H7 (cell line): ENCODE measurements around the gene SLC6A16. TPM values are rescaled to one million over a fixed set of nuclear protein-coding genes. Genes with fewer than 3 reads are reported as not detected.
"Not testable (repeated sequence)": the region's sequence is repeated elsewhere in the genome, so short reads cannot be mapped to it uniquely, and the experiment has no call there.

Experiments
- DNase-seq: peaks from one replicate; pipeline ENCODE4 v3.0.0; 2012
- H3K27me3 ChIP-seq: 2 replicates; pipeline ENCODE4 v1.6.0; 2011; ENCODE audit warnings: mild to moderate bottlenecking, low read length; ENCODE audit not compliant: control insufficient read depth, insufficient read depth
- H3K36me3 ChIP-seq: replicated peaks from 2 replicates; pipeline ENCODE4 v1.5.1; 2011; ENCODE audit warnings: low read length; ENCODE audit not compliant: control insufficient read depth, insufficient read depth
- H3K4me3 ChIP-seq: 2 replicates; pipeline ENCODE4 v1.5.1; 2011; ENCODE audit warnings: low read depth, mild to moderate bottlenecking, control low read depth, low read length, moderate library complexity; ENCODE audit not compliant: insufficient read depth
- total RNA-seq: library from RNA; depleted of rRNA; stranded (reverse); fragments of >200 nt; shearing (Covaris generic); gene quantifications from 2 replicates; pipeline ENCODE4 v1.2.3, GENCODE V29; 2014

Gene SLC6A16
- total RNA-seq, 1 experiment from 2014 or later: 0.24 TPM

- peak; percentile 99 for DNase-seq
- Histone ChIP-seq H3K36me3 (peaks cover 20% of the 10 kb centered on the region), H3K27me3 (peaks cover 23% of the 10 kb centered on the region), H3K4me3 (peak overlapping the region; percentile 51)
These were observed 13.8 kb upstream of the SLC6A16 start for GRCh38 chr19:49338691-49339300.

GRCh38 chr19:49338023-49338677 lies 13.2 kb upstream of the SLC6A16 start:
- Histone ChIP-seq H3K27me3 (peaks cover 23% of the 10 kb centered on the region), H3K4me3 (peak overlapping the region; percentile 34), H3K36me3 (peaks cover 19% of the 10 kb centered on the region)
- DNase-seq: peak; percentile 89

GRCh38 chr19:49337267-49338022 lies 12.5 kb upstream of the SLC6A16 start:
- DNase-seq: no peak
- Histone ChIP-seq H3K4me3 (peak overlapping the region; percentile 34), H3K27me3 (peaks cover 23% of the 10 kb centered on the region), H3K36me3 (peaks cover 12% of the 10 kb centered on the region)

- no peak for DNase-seq
- H3K4me3 ChIP-seq: no peak overlapping the region
- peaks cover 8% of the 10 kb centered on the region for H3K36me3 ChIP-seq
- peaks cover 23% of the 10 kb centered on the region for H3K27me3 ChIP-seq
These were observed 11.7 kb upstream of the SLC6A16 start for GRCh38 chr19:49336482-49337266.

GRCh38 chr19:49335784-49336481 lies 10.9 kb upstream of the SLC6A16 start:
- DNase-seq: no peak

GRCh38 chr19:49335071-49335783 lies 10.2 kb upstream of the SLC6A16 start, which contains the start of gene CD37:
TSS of gene CD37 (plus strand) at chr19:49335406. CDS start at chr19:49335541, 135 bp downstream.
- DNase-seq: peak; percentile 41
- peaks cover 23% of the 10 kb centered on the region for H3K27me3 ChIP-seq
- H3K36me3 ChIP-seq: no peaks in the 10 kb centered on the region
- no peak within 1 kb of the TSS for H3K4me3 ChIP-seq

More at GRCh38 chr19:49335784-49336481, 10.9 kb upstream of the SLC6A16 start:
- Histone ChIP-seq H3K36me3 (peaks cover 2% of the 10 kb centered on the region), H3K4me3 (no peak overlapping the region), H3K27me3 (peaks cover 23% of the 10 kb centered on the region)

- H3K4me3 ChIP-seq: no peak overlapping the region
- H3K27me3 ChIP-seq: peaks cover 23% of the 10 kb centered on the region
- no peak for DNase-seq
- H3K36me3 ChIP-seq: no peaks in the 10 kb centered on the region
These were observed 8.9 kb upstream of the SLC6A16 start for GRCh38 chr19:49333811-49334288.

DNA sequence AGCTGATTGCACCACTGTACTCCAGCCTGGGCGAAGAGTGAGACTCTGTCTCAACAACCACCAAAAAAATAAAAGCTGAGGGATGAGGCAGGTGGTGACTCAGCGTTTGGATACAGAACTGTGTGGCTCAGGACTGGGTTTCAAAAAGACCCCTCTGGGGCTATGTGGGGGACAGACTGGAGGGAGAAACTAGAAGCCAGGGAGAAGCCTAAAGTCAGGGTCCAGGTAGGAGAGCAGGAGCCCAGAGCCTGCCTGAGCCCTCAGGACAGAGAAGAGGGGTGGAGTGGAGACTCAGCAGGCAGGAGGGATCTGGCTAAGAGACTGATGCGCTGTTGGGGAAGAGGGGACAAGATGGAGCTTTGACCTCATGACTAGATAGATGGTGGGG lies 8.4 kb upstream of the SLC6A16 start:
- no peaks in the 10 kb centered on the region for H3K36me3 ChIP-seq
- no peak for DNase-seq
- peaks cover 20% of the 10 kb centered on the region for H3K27me3 ChIP-seq
- H3K4me3 ChIP-seq: no peak overlapping the region

DNA sequence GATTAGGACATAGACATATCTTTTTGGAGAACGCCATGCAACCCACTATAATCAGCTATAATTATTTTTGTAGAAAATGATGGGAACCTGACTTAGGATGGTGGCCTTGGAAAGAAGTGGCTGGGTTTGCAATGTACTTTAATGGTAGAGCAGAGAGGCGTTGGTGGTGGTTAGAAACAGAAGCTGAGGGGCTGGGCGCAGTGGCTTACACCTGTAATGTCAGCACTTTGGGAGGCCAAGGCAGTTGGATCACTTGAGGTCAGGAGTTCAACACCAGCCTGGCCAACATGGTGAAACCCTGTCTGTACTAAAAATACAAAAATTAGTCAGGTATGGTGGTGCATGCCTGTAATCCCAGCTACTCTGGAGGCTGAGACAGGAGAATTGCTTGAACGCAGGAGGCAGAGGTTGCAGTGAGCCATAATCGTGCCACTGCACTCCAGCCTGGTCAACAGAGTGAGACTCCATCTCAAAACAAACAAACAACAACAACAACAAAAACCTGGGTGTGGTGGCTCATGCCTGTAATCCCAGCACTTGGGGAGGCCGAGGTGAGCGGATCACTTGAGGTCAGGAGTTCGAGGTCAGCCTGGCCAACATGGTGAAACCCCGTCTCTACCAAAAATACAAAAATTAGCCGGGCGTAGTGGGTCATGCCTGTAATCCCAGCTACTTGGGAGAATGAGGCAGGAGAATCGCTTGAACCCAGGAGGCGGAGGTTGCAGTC lies 7.9 kb upstream of the SLC6A16 start:
- peaks cover 15% of the 10 kb centered on the region for H3K27me3 ChIP-seq
- not testable (repeated sequence) for H3K4me3 ChIP-seq, DNase-seq, H3K36me3 ChIP-seq

DNA sequence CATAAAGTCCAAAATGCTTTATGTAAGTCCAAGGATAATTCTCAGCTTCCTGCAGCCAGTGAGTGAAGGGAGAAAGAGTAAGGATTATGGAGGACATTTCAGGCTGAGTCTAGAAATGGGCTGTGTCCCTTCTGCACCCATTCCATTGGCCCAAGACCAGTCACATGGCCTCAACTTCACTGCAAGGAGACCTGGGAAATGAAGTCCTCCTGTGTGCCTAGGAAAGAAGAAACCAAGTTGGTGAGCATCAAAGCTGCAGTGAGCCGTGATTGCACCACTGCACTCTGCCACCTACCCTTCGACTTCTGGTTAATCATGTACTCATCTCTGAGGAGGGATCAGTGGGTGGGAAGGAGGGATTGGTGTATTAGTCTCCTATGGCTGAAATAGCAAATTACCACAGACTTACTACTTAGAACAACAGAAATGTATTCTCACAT lies 6.6 kb upstream of the SLC6A16 start:
- Histone ChIP-seq H3K36me3 (no peaks in the 10 kb centered on the region), H3K27me3 (peaks cover 3% of the 10 kb centered on the region), H3K4me3 (no peak overlapping the region)
- DNase-seq: peak; percentile 80

DNA sequence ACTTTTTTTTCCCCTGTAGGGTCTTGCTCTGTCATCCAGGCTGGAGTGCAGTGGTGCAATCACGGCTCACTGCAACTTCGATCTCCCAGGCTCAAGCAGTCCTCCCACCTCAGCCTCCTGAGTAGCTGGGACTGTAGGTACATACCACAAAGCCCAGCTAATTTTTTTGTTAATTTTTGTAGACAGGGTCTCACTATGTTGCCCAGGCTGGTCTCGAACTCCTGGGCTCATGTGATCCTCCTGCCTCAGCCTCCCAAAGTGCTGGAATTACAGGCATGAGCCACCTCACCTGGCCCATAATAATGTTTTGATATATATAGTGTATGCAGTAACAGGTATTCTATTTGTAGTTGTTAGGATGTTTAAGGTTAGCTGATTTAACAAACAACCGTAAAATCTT lies 6.2 kb upstream of the SLC6A16 start:
- H3K36me3 ChIP-seq, H3K27me3 ChIP-seq, H3K4me3 ChIP-seq, DNase-seq: not testable (repeated sequence)

DNA sequence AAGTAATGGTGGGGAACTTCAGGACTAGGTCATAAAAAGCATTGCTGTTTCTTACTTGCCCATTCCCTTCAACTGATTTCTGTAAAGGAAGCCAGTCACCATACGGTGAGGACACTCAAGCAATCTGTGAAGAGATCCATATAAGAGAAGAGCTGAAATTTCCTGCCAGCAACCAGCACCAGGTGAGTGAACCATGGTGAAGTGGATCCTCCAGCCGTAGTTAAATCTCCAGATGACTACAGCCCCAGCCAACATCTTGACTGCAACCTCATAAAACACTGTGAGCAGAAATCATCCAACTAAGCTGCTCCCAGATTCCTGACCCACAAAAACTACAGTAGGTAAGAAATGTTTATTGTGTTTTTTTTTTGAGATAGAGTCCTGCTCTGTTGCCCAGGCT lies 3.8 kb upstream of the SLC6A16 start:
- no peak for DNase-seq
- H3K4me3 ChIP-seq: no peak overlapping the region
- no peaks in the 10 kb centered on the region for H3K27me3 ChIP-seq
- H3K36me3 ChIP-seq: no peaks in the 10 kb centered on the region
